Memory B cell (primary cell): ENCODE data around the gene VTI1B.
"Not testable (repeated sequence)": the region's sequence is repeated elsewhere in the genome, so short reads cannot be mapped to it uniquely, and the experiment has no call there.

Experiments used
- ATAC-seq: fragments of 150-1000 bp; cut with Tn5 transposase; 2 replicates; pipeline ENCODE4 v1.10.0; 2021; ENCODE audit warnings: low read depth, mild to moderate bottlenecking, moderate library complexity
- DNase-seq, 2 donors: peaks; one replicate each; pipeline ENCODE4 v3.0.0; 2022; ENCODE audit warnings: low spot score in 2 of 2
- H3K27ac Mint-ChIP-seq: one replicate; pipeline ENCODE4 v1.8.0; 2022; ENCODE audit warnings: mild to moderate bottlenecking, moderate library complexity, mixed read lengths
- H3K27me3 Mint-ChIP-seq: one replicate; pipeline ENCODE4 v1.8.0; 2022; ENCODE audit warnings: mixed read lengths
- H3K36me3 Mint-ChIP-seq: one replicate; pipeline ENCODE4 v1.8.0; 2022; ENCODE audit warnings: mild to moderate bottlenecking, mixed read lengths
- H3K4me1 Mint-ChIP-seq: one replicate; pipeline ENCODE4 v1.8.0; 2022; ENCODE audit warnings: mixed read lengths
- H3K4me3 Mint-ChIP-seq: one replicate; pipeline ENCODE4 v1.8.0; 2022; ENCODE audit warnings: mild to moderate bottlenecking, moderate library complexity, mixed read lengths
- H3K9me3 Mint-ChIP-seq: one replicate; pipeline ENCODE4 v1.8.0; 2022; ENCODE audit warnings: mixed read lengths

Gene VTI1B

DNA sequence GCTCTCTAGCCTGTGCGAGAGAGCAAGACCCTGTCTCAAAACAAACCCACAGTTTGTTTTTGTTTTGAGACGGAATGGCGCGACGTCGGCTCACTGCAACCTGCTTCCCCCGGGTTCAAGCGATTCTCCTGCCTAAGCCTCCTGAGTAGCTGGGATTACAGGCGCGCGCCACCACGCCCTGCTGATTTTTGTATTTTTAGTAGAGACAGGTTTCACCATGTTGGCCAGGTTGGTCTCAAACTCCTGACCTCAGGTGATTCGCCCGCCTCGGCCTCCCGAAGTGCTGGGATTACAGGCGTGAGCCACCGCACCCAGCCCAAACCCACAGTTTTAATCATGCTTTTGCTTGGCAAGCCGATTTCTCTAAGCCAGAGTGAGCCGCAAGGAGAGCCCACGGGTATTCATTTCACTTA, 73.9 kb downstream of the VTI1B start:
- not testable (repeated sequence) for ATAC-seq, H3K27me3 Mint-ChIP-seq, H3K36me3 Mint-ChIP-seq, H3K9me3 Mint-ChIP-seq, DNase-seq
- peak overlapping the region; percentile 96 for H3K4me3 Mint-ChIP-seq
- peak overlapping the region; percentile 95 for H3K27ac Mint-ChIP-seq
- H3K4me1 Mint-ChIP-seq: peaks cover 44% of the 10 kb centered on the region

GRCh38 chr14:67599698-67600561, 74.5 kb downstream of the VTI1B start, which contains the start of gene PIGH:
PIGH (minus strand) TSS chr14:67600268; CDS start chr14:67600203, 65 bp downstream.
- H3K4me1 Mint-ChIP-seq: peaks cover 48% of the 10 kb centered on the region

More at GRCh38 chr14:67599698-67600561, 74.5 kb downstream of the VTI1B start, which contains the start of gene PIGH:
- Mint-ChIP-seq H3K36me3 (peaks cover 2% of the 10 kb centered on the region), H3K9me3 (peaks cover 3% of the 10 kb centered on the region), H3K27me3 (no peaks in the 10 kb centered on the region), H3K4me3 (peak within 1 kb of the TSS; percentile 96), H3K27ac (peak within 1 kb of the TSS; percentile 95)
- ATAC-seq (peak; percentile 86), DNase-seq (peak; percentile 95 to 96)
